Psoas muscle (tissue), 8 donors: Measurements from ENCODE around the gene SENP7. TPM values are rescaled to one million over a fixed set of nuclear protein-coding genes. Genes with fewer than 3 reads are reported as not detected.

Source experiments
- ATAC-seq, 4 donors: fragments of 200-7000 bp; cut with Tn5 transposase; one replicate each; pipeline ENCODE4 v1.9.1; 2020; ENCODE audit warnings: moderate library complexity in 3 of 4, mild to moderate bottlenecking in 2 of 4
- DNase-seq, 2 donors: peaks; one replicate each; pipeline ENCODE4 v3.0.0-alpha.2; 2020
- H3K27ac ChIP-seq: fragments of 200-600 bp; one replicate; pipeline ENCODE4 v1.8.0; 2022
- H3K27me3 ChIP-seq, 3 donors: fragments of 200-600 bp in 1 of 3; one replicate each; pipeline versions ENCODE4 v1.6.1 to v1.8.0; 2013 to 2022; ENCODE audit warnings: low read length in 2 of 3, mild to moderate bottlenecking in 2 of 3, moderate library complexity in 1 of 3; ENCODE audit not compliant: insufficient read depth in 3 of 3
- H3K36me3 ChIP-seq, 2 donors: fragments of 200-600 bp in 1 of 2; one replicate each; pipeline versions ENCODE4 v1.6.1 to v1.8.0; 2013 to 2022; ENCODE audit warnings: low read depth in 1 of 2, mild to moderate bottlenecking in 1 of 2, moderate library complexity in 1 of 2; ENCODE audit not compliant: insufficient read depth in 1 of 2
- H3K4me1 ChIP-seq: fragments of 200-600 bp; one replicate; pipeline ENCODE4 v1.8.0; 2022
- H3K4me3 ChIP-seq: fragments of 200-600 bp; one replicate; pipeline ENCODE4 v1.8.0; 2022; ENCODE audit warnings: mild to moderate bottlenecking
- H3K9me3 ChIP-seq: fragments of 200-600 bp; one replicate; pipeline ENCODE4 v1.8.0; 2022
- CTCF ChIP-seq: fragments of 200-600 bp; IDR thresholded peaks from one replicate; pipeline ENCODE4 v1.8.0; 2022; ENCODE audit warnings: antibody characterized with exemption
- WGBS, 3 donors: extraction: QIAGEN DNeasy Blood & Tissue Kit; methylation state at CpG; one replicate each; pipeline versions ENCODE4 v1.1.6 to v1.1.7; 2013; 5-methylcytosine and 5-hydroxymethylcytosine counted together
- intact Hi-C, 2 donors: fragments of 100-400 bp; cut with DNase I; formaldehyde crosslinking; loops; one replicate each; pipeline versions ENCODE4 v1.11.0 to v1.14.2; 2022
- polyA plus RNA-seq, 3 donors: library from polyadenylated mRNA; stranded (reverse); fragments of 200-250 nt; gene quantifications; one replicate each; pipeline ENCODE4 v1.2.3, GENCODE V29; 2013
- total RNA-seq, 4 donors: library from RNA; stranded (reverse); fragmentation: NEBNext Ultra II Directional in 2 of 4; extraction: Animal tissue kit (Norgen Biotek cat#: 25700) in 2 of 4; gene quantifications; one replicate each; pipeline versions ENCODE4 v1.2.1 to v1.2.4, GENCODE V29; 2021 to 2023
- donor health status: healthy with polysubstance abuse.
- donor health status: DM: no; HTN: no; CAD: no; lungs with moderate emphysema.
- donor health status: Bipolar disorder and iron deficiency.
- donor health status: healthy.
- donor health status: DM: yes; HTN: yes; CAD: no.
- donor health status: DM: no; HTN: no; CAD: no.
- donor health status: DM: no; HTN: no; CAD: no.
- donor health status: DM: yes; HTN: yes; CAD: no.

Gene SENP7
- total and polyA plus RNA-seq, 7 donors = 4.2 to 8.7 (median 7.7) TPM

GRCh38 chr3:101284757-101285156 is 228.3 kb downstream of the SENP7 start:
- intact Hi-C loops = no loop called here
- no peak overlapping the region for H3K27ac ChIP-seq
- ATAC-seq (no peak), DNase-seq (no peak)
- H3K27me3 ChIP-seq = no peaks in the 10 kb centered on the region
- no peaks in the 10 kb centered on the region for H3K36me3 ChIP-seq
- H3K4me1 ChIP-seq = no peaks in the 10 kb centered on the region
- H3K9me3 ChIP-seq = no peaks in the 10 kb centered on the region
- TF ChIP-seq CTCF = no peak
- H3K4me3 ChIP-seq = no peak overlapping the region
- WGBS, 3 donors = 69 to 78% (median 70%) methylated on average over 1 of the region's 1 CpG

- no peak for TF ChIP-seq CTCF
- WGBS, 3 donors = 44 to 49% (median 45%) methylated on average over 3 of the region's 3 CpGs
- intact Hi-C loops = no loop called here
- Histone ChIP-seq H3K27ac (no peak overlapping the region), H3K4me1 (no peaks in the 10 kb centered on the region), H3K4me3 (no peak overlapping the region), H3K9me3 (no peaks in the 10 kb centered on the region), H3K36me3 (no peaks in the 10 kb centered on the region), H3K27me3 (no peaks in the 10 kb centered on the region)
- no peak for DNase-seq
- no peak for ATAC-seq
These were observed 231.4 kb downstream of the SENP7 start for GRCh38 chr3:101281521-101282030.

GRCh38 chr3:101279765-101280385 is 233.1 kb downstream of the SENP7 start:
- Histone ChIP-seq H3K27me3 (no peaks in the 10 kb centered on the region), H3K4me3 (no peak overlapping the region), H3K9me3 (no peaks in the 10 kb centered on the region), H3K4me1 (no peaks in the 10 kb centered on the region), H3K27ac (no peak overlapping the region), H3K36me3 (no peaks in the 10 kb centered on the region)
- no peak for TF ChIP-seq CTCF
- no peak for DNase-seq
- ATAC-seq = no peak
- WGBS, 3 donors = 88 to 89% (median 89%) methylated on average over 1 of the region's 1 CpG
- intact Hi-C loops = no loop called here

GRCh38 chr3:101279162-101279561 is 233.8 kb downstream of the SENP7 start:
- Histone ChIP-seq H3K36me3 (no peaks in the 10 kb centered on the region), H3K27me3 (no peaks in the 10 kb centered on the region), H3K4me1 (no peaks in the 10 kb centered on the region), H3K27ac (no peak overlapping the region), H3K9me3 (no peaks in the 10 kb centered on the region), H3K4me3 (no peak overlapping the region)
- intact Hi-C loops = no loop called here
- ATAC-seq (no peak), DNase-seq (no peak)
- no peak for TF ChIP-seq CTCF

- intact Hi-C loops = no loop called here
These were observed 234.3 kb downstream of the SENP7 start for GRCh38 chr3:101278727-101279126.

More at GRCh38 chr3:101278727-101279126, 234.3 kb downstream of the SENP7 start:
- ATAC-seq (no peak), DNase-seq (no peak)
- no peak for TF ChIP-seq CTCF
- no peak overlapping the region for H3K27ac ChIP-seq
- no peaks in the 10 kb centered on the region for H3K9me3 ChIP-seq
- H3K36me3 ChIP-seq = no peaks in the 10 kb centered on the region
- H3K27me3 ChIP-seq = no peaks in the 10 kb centered on the region
- H3K4me1 ChIP-seq = no peaks in the 10 kb centered on the region
- H3K4me3 ChIP-seq = no peak overlapping the region
